GM12878 (cell line): Measurements from ENCODE around the gene TMEM168. TPM values are rescaled to one million over a fixed set of nuclear protein-coding genes. Genes with fewer than 3 reads are reported as not detected.

Experiments
- ATAC-seq: fragments of 200-7000 bp; cut with Tn5 transposase; 3 replicates; pipeline ENCODE4 v1.9.1; 2020; ENCODE audit warnings: mild to moderate bottlenecking, moderate library complexity
- BruUV-seq: library from RNA; stranded (reverse); fragments of 400-500 nt; replicated peaks from 2 replicates; lab custom pipeline; 2021; lab: Mats Ljungman, UMichigan
- CTCF ChIA-PET: fragments of 300-600 bp; sonication (Branson Sonifier 250); formaldehyde crosslinking; extraction: SDS; loops from one replicate; lab custom pipeline; 2021; ENCODE audit warnings: inconsistent platforms; lab: Yijun Ruan, JAX
- POLR2A ChIA-PET: fragments of 350-600 bp; formaldehyde crosslinking; extraction: SDS; loops from one replicate; lab custom pipeline; 2021; ENCODE audit warnings: inconsistent platforms; lab: Charles Lee
- RAD21 ChIA-PET: fragments of 300-600 bp; sonication (Branson Sonifier 250); formaldehyde crosslinking; loops from one replicate; lab custom pipeline; 2023; ENCODE audit warnings: antibody characterized with exemption; ENCODE audit not compliant: unreplicated experiment; lab: Charles Lee
- SMC1A ChIA-PET: fragments of 300-600 bp; sonication (Branson Sonifier 250); formaldehyde crosslinking; loops from one replicate; lab custom pipeline; 2023; ENCODE audit not compliant: unreplicated experiment, uncharacterized antibody; lab: Charles Lee
- DNase-seq: peaks from one replicate; pipeline ENCODE4 v3.0.0-alpha.2; 2011; ENCODE audit warnings: low read depth, low spot score
- FAIRE-seq: peaks from 3 replicates; lab custom pipeline; 2011; peaks lifted over from hg19 to GRCh38; lab: Jason Lieb, UNC
- H2AFZ ChIP-seq: 2 replicates; pipeline ENCODE4 v1.6.0; 2011; ENCODE audit warnings: low read depth, low read length, control low read depth; ENCODE audit not compliant: control insufficient read depth
- H3K27ac ChIP-seq: 2 replicates; pipeline ENCODE4 v1.5.1; 2011; ENCODE audit warnings: control low read depth; ENCODE audit not compliant: control insufficient read depth, insufficient read depth
- H3K27me3 ChIP-seq, 2 experiments: replicated peaks in 1 of 2; 2 replicates each; pipeline versions ENCODE4 v1.6.0 to v1.6.1; 2011; ENCODE audit warnings: low read length in 1 of 2; ENCODE audit not compliant: control insufficient read depth in 2 of 2, insufficient read depth in 2 of 2
- H3K36me3 ChIP-seq, 2 experiments: 2 replicates each; pipeline ENCODE4 v1.5.1; 2011; ENCODE audit warnings: low read length in 1 of 2; ENCODE audit not compliant: control insufficient read depth in 2 of 2, insufficient read depth in 2 of 2
- H3K4me1 ChIP-seq: 2 replicates; pipeline ENCODE4 v1.6.1; 2011; ENCODE audit warnings: mild to moderate bottlenecking, low read length, moderate library complexity, mixed read lengths; ENCODE audit not compliant: control insufficient read depth, insufficient read depth
- H3K4me2 ChIP-seq: 2 replicates; pipeline ENCODE4 v1.6.0; 2011; ENCODE audit warnings: control low read depth; ENCODE audit not compliant: control insufficient read depth, insufficient read depth
- H3K4me3 ChIP-seq: fragments of 200-600 bp; sonication (generic); 2 replicates; pipeline ENCODE4 v1.5.1; 2016
- H3K79me2 ChIP-seq: 2 replicates; pipeline ENCODE4 v1.6.0; 2011; ENCODE audit warnings: low read length; ENCODE audit not compliant: control insufficient read depth, insufficient read depth
- H3K9ac ChIP-seq: 2 replicates; pipeline ENCODE4 v1.8.0; 2011; ENCODE audit warnings: low read length, control low read depth, mixed read lengths; ENCODE audit not compliant: control insufficient read depth, insufficient read depth
- H3K9me3 ChIP-seq: replicated peaks from 3 replicates; pipeline ENCODE4 v1.5.1; 2011; ENCODE audit warnings: mild to moderate bottlenecking, low read length; ENCODE audit not compliant: control insufficient read depth, insufficient read depth
- H4K20me1 ChIP-seq: 2 replicates; pipeline ENCODE4 v1.6.0; 2011; ENCODE audit not compliant: control insufficient read depth, insufficient read depth
- CHD4 ChIP-seq: fragments of 200-600 bp; sonication (generic); IDR thresholded peaks from 2 replicates; pipeline ENCODE4 v1.6.1; 2016; ENCODE audit warnings: mild to moderate bottlenecking
- HDGF ChIP-seq: fragments of 450-650 bp; IDR thresholded peaks from 2 replicates; pipeline ENCODE4 v1.6.1; 2016; ENCODE audit warnings: antibody characterized with exemption
- JUNB ChIP-seq: IDR thresholded peaks from 2 replicates; pipeline ENCODE4 v1.6.1; 2016; ENCODE audit warnings: antibody characterized with exemption, mild to moderate bottlenecking
- KAT2A ChIP-seq: conservative IDR thresholded peaks from 2 replicates; pipeline ENCODE4 v1.6.1; 2011; ENCODE audit warnings: low read depth, low read length; ENCODE audit not compliant: control insufficient read depth
- KLF5 ChIP-seq: fragments of 450-650 bp; IDR thresholded peaks from 2 replicates; pipeline ENCODE4 v1.6.1; 2014; ENCODE audit warnings: mild to moderate bottlenecking; ENCODE audit not compliant: partially characterized antibody
- NR2F1 ChIP-seq: fragments of 450-650 bp; conservative IDR thresholded peaks from 2 replicates; pipeline ENCODE4 v1.6.1; 2017; ENCODE audit warnings: mild to moderate bottlenecking
- SMAD5 ChIP-seq: IDR thresholded peaks from 2 replicates; pipeline ENCODE4 v1.6.1; 2016; ENCODE audit warnings: antibody characterized with exemption, low read depth
- SMARCA5 ChIP-seq: fragments of 450-650 bp; IDR thresholded peaks from 2 replicates; pipeline ENCODE4 v1.6.1; 2017; ENCODE audit warnings: mild to moderate bottlenecking
- TBL1XR1 ChIP-seq: IDR thresholded peaks from 2 replicates; pipeline ENCODE4 v1.6.1; 2012; ENCODE audit warnings: low read depth, low read length, improper control_type of control experiment
- ZNF24 ChIP-seq: fragments of 450-650 bp; IDR thresholded peaks from 2 replicates; pipeline ENCODE4 v1.6.1; 2017; ENCODE audit warnings: antibody characterized with exemption, mild to moderate bottlenecking
- ZSCAN29 ChIP-seq: fragments of 450-650 bp; IDR thresholded peaks from 2 replicates; pipeline ENCODE4 v1.6.1; 2017; ENCODE audit warnings: mild to moderate bottlenecking, moderate library complexity
- ZZZ3 ChIP-seq: IDR thresholded peaks from 2 replicates; pipeline ENCODE4 v1.6.1; 2011; ENCODE audit warnings: low read depth; ENCODE audit not compliant: control insufficient read depth, insufficient read length
- WGBS: methylation state at CpG from one replicate; pipeline ENCODE4 v1.1.6; 2016; ENCODE audit warnings: low lambda C conversion rate; ENCODE audit not compliant: insufficient replicate concordance, insufficient coverage; ENCODE audit errors: missing lambda C conversion rate; 5-methylcytosine and 5-hydroxymethylcytosine counted together
- in situ Hi-C: fragments of 300-500 bp; cut with MboI; formaldehyde crosslinking; loops from 9 replicates; pipeline ENCODE4 v1.14.3; 2018; ENCODE audit warnings: mixed read lengths
- intact Hi-C: fragments of 100-400 bp; cut with micrococcal nuclease; formaldehyde crosslinking; loops from one replicate; pipeline ENCODE4 v1.14.2; 2022; ENCODE audit not compliant: unreplicated experiment
- polyA plus RNA-seq, 11 experiments: library from polyadenylated mRNA; depleted of rRNA in 4 of 11; unstranded in 6 of 11; stranded (reverse) in 5 of 11; fragments of >200 nt; fragmentation: Nextera tagmentation in 4 of 11; fragmentation: Illumina TruSeq in 1 of 11; extraction: Ambion mirVana in 4 of 11; extraction: Trizol in 1 of 11; gene quantifications; 1 replicate in 1 of 11; 2 replicates in 10 of 11; pipeline versions ENCODE4 v1.2.1 to v1.2.3, GENCODE V29; 2011 to 2016; ENCODE audit warnings: inconsistent platforms in 2 of 11, missing spikeins in 2 of 11, low read depth in 1 of 11
- total RNA-seq, 4 experiments: library from RNA; depleted of rRNA in 3 of 4; stranded (reverse); fragments of >200 nt in 3 of 4; fragmentation: Illumina TruSeq in 1 of 4; extraction: Trizol in 1 of 4; gene quantifications; 2 replicates each; pipeline versions ENCODE4 v1.2.1 to v1.2.3, GENCODE V29; 2013 to 2021
- TF ChIP-seq, protein P1 (sequence below): fragments of 450-650 bp; conservative IDR thresholded peaks from 2 replicates; pipeline ENCODE4 v1.6.1; 2017; ENCODE audit warnings: mild to moderate bottlenecking, moderate library complexity
- TF ChIP-seq, protein P2 (sequence below): IDR thresholded peaks from 2 replicates; pipeline ENCODE4 v1.6.1; 2012; ENCODE audit warnings: low read depth, low read length, improper control_type of control experiment
- TF ChIP-seq, protein P3 (sequence below): IDR thresholded peaks from 2 replicates; pipeline ENCODE4 v1.6.1; 2012; ENCODE audit warnings: mild to moderate bottlenecking, low read depth, low read length

The TMEM168 gene
- total and polyA plus RNA-seq, 10 of the 15 experiments (the other 5 are each of a cell fraction or from before 2014, with no cell fraction given), result 9.1 to 44.2 (median 19.8) TPM

DNA sequence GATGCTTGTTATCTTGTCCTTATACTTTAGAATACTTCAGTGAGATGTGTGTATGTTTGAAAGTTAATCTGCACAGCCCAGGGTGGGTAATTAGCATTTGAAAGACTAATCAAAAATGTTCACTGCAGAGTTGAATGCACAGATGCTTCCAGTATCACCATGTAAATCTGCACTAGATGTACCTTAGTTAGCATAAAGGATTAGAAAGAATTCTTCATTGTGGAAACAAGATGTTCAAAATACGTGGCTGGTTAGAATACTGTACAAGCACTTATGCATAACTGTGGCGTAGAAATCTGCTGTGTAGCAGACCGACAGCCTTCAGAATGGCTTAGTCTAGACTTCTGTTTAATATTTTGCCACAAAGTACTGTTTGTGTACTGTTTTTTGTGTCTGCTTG is 2.2 kb upstream of the TMEM168 start:
- RAD21 ChIA-PET, result no interaction called here
- Histone ChIP-seq H3K9me3 (no peaks in the 10 kb centered on the region), H2AFZ (no peak overlapping the region), H3K4me3 (no peak overlapping the region), H3K27me3 (no peaks in the 10 kb centered on the region)
- in situ Hi-C loops (no loop called here), intact Hi-C loops (no loop called here)
- no peak for DNase-seq
- SMC1A ChIA-PET, result interaction anchor here (1.3 kb wide), 1 partner anchor 104 kb away, joined by 5 read pairs; no protein-coding TSS in a partner anchor
- BruUV-seq, result no TSS peak
- CTCF ChIA-PET, result no interaction called here
- POLR2A ChIA-PET, result no interaction called here
- TF ChIP-seq KLF5 (no peak), NR2F1 (no peak), HDGF (no peak), SMAD5 (no peak), CHD4 (no peak), JUNB (no peak), TBL1XR1 (no peak), SMARCA5 (no peak), ZNF24 (no peak), ZZZ3 (no peak), ZSCAN29 (no peak), KAT2A (no peak)
- TF ChIP-seq, protein P1, sequence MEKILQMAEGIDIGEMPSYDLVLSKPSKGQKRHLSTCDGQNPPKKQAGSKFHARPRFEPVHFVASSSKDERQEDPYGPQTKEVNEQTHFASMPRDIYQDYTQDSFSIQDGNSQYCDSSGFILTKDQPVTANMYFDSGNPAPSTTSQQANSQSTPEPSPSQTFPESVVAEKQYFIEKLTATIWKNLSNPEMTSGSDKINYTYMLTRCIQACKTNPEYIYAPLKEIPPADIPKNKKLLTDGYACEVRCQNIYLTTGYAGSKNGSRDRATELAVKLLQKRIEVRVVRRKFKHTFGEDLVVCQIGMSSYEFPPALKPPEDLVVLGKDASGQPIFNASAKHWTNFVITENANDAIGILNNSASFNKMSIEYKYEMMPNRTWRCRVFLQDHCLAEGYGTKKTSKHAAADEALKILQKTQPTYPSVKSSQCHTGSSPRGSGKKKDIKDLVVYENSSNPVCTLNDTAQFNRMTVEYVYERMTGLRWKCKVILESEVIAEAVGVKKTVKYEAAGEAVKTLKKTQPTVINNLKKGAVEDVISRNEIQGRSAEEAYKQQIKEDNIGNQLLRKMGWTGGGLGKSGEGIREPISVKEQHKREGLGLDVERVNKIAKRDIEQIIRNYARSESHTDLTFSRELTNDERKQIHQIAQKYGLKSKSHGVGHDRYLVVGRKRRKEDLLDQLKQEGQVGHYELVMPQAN, result no peak
- TF ChIP-seq, protein P2, sequence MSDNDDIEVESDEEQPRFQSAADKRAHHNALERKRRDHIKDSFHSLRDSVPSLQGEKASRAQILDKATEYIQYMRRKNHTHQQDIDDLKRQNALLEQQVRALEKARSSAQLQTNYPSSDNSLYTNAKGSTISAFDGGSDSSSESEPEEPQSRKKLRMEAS, result no peak
- TF ChIP-seq, protein P3, sequence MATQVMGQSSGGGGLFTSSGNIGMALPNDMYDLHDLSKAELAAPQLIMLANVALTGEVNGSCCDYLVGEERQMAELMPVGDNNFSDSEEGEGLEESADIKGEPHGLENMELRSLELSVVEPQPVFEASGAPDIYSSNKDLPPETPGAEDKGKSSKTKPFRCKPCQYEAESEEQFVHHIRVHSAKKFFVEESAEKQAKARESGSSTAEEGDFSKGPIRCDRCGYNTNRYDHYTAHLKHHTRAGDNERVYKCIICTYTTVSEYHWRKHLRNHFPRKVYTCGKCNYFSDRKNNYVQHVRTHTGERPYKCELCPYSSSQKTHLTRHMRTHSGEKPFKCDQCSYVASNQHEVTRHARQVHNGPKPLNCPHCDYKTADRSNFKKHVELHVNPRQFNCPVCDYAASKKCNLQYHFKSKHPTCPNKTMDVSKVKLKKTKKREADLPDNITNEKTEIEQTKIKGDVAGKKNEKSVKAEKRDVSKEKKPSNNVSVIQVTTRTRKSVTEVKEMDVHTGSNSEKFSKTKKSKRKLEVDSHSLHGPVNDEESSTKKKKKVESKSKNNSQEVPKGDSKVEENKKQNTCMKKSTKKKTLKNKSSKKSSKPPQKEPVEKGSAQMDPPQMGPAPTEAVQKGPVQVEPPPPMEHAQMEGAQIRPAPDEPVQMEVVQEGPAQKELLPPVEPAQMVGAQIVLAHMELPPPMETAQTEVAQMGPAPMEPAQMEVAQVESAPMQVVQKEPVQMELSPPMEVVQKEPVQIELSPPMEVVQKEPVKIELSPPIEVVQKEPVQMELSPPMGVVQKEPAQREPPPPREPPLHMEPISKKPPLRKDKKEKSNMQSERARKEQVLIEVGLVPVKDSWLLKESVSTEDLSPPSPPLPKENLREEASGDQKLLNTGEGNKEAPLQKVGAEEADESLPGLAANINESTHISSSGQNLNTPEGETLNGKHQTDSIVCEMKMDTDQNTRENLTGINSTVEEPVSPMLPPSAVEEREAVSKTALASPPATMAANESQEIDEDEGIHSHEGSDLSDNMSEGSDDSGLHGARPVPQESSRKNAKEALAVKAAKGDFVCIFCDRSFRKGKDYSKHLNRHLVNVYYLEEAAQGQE, result no peak
- TF ChIP-seq, all 136 proteins: peak for 0
- H3K4me1 ChIP-seq, result peaks cover 7% of the 10 kb centered on the region; the same call in 1 of the 2 replicates
- no peak for FAIRE-seq
- no peaks in the 10 kb centered on the region for H4K20me1 ChIP-seq
- H3K9ac ChIP-seq, result no peak overlapping the region
- ATAC-seq, result no peak
- 65% methylated on average over 3 of the region's 3 CpGs for WGBS
- H3K36me3 ChIP-seq, result no peaks in the 10 kb centered on the region
- peaks cover 19% of the 10 kb centered on the region for H3K79me2 ChIP-seq
- H3K27ac ChIP-seq, result no peak overlapping the region
- H3K4me2 ChIP-seq, result no peak overlapping the region
